CD4-positive, alpha-beta T cell treated with Interleukin-17A for 1 hour (primary cell): Measurements from ENCODE around the gene IPPK.
"Not testable (repeated sequence)": the region's sequence is repeated elsewhere in the genome, so short reads cannot be mapped to it uniquely, and the experiment has no call there.

Experiments
- DNase-seq: peaks from one replicate; pipeline ENCODE4 v3.0.0-alpha.2; 2020

The IPPK gene

DNA sequence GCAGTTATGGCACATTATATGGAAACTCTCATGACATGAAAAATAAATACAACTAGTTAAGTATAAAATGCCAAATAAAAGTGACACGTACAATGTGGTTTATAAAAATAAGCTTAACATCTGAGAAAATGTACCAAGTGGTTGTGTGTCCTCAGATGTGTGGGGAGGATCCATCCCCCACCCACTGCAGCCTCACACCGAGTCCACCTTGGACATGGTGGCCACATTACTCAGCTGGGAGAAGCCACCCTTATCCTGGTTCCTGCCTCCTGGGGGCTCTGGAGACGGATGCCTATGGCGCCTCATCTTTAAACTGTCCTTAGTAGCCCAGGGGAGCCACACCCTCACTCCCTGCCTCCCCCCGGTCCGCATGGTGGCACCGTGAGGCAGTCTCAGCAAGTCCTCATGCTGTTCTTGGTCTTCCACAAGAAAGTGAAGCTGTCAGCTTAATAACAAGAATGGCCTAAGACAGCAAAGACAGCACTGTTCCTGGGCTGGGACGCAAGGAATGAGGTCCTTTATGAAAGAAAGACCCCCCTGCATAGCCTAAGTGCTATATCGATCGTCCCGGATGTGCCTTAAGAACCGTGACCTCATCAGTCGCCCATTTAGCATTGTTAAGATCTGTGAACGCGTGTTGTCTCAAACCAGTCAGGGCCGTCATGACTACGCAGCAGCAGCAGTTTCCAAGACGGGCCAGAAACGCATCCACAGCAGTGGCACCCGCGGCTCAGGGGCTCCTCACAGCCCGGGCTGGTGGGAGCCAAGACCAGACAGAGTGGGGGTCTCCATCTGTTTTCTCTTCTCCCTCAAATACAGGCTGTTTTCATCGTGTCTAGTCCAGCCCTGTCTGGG is 56.4 kb downstream of the IPPK start:
- DNase-seq = no peak

DNA sequence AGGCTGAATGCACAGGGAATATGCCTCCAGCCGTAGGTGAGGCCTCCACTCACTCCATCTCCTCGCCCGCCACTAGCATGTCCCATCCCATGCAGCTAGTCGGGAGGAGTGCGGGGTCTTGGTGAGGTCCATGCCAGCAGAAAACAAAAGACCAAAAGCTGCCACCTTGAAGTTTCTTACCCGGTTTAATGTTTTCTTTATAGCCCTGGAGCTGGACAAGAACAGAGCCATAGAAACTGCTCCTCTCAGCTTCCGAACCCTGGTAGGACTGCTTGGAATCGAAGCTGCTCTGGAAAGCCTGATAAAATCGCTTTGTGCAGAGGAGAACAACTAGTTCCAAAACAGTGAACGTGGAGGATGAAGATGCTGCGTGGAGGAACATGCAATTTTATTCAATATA is 57.1 kb downstream of the IPPK start:
- no peak for DNase-seq

DNA sequence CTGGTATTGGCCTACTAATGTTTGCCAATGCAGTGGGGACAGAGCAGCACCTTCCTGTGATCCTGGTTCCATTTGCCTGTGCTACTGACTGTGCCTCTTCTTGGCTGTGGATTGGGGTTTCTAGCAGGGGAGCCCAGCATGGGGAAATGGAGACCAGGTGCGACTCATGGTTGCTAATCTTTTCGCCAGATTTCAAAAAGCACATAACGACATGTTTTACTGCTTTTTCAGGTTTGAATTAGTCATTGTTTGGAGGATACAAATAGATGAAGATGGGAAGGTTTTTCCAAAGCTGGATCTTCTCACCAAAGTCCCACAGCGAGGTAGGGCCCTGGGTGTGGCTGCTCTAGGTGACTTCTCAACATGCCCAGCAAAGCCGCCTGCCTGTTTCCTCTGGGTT is 57.6 kb downstream of the IPPK start:
- no peak for DNase-seq

DNA sequence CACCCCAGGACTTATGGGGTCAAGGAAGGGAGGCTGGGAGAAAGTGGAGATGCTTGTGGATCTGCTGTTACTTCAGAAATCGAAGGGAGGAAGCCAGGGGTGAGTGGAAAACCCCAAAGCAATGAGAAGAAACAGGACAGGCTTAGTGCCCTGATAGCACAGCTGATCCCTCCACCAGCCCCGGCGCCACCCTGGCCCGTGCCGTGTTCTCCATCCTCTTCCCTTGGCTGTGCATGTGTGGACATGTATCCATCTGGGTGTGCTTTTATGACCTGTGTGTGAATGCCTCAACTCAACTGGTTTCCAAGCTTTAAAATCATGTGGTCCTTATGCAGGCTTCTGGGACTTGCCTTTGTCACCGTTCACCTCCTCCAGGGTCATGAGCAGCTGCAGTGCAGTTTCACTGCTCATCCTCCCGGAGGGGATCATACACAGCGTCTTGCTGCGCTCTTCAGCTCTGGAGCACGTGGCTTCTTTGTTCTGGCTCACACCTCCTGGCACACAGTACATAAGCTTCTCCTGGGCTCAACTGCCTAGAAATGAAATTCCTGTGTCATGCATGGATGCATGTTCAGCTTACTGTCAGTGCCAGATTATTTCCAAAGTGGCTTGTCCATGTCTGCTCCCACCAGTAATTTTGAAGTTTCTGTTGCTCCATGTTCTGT is 58.2 kb downstream of the IPPK start:
- DNase-seq = no peak

DNA sequence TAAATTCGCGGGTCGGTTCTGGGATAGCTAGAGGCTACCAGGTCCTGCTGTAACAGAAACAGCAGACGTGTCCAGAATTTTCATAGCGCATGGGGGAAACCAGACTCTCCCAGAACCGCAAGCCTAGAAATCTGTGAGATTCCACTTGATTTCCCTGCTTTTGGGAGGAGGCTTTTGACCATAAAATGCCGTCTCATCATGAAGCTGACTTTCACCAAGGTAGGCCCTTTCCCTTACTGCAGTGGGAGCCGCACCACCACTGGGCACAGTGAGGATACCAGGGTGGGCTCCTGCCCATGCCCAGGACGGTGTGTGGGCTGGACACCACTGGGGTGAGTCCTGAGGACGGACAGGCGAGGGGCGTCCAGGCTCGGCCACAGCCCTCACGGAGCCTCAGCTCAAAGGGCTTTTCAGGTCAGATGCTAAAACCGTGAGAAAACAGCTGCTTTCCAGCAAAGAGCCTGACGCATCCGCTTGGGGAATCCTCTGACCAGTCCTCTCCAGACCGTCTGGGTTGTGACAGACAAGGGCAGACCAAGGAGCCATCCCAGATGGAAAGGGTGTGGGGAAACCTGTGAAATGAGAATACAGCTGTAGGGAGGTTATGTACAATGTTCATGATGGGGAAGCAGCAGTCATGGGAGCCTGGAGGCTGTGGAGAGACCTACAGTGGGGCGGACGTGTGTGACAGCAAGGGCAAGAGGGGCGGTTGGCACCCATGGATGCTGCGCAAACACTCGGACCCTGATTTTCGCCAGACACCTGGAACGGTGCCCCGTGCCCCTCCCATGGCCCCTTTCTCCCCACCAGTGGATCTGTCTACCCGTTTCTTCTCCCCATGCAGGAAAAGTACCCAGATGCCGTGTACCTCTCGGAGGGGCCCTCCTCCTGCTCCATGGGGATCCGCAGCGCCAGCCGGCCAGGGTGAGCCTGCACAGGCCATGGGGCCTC is 59.2 kb downstream of the IPPK start:
- DNase-seq = no peak

DNA sequence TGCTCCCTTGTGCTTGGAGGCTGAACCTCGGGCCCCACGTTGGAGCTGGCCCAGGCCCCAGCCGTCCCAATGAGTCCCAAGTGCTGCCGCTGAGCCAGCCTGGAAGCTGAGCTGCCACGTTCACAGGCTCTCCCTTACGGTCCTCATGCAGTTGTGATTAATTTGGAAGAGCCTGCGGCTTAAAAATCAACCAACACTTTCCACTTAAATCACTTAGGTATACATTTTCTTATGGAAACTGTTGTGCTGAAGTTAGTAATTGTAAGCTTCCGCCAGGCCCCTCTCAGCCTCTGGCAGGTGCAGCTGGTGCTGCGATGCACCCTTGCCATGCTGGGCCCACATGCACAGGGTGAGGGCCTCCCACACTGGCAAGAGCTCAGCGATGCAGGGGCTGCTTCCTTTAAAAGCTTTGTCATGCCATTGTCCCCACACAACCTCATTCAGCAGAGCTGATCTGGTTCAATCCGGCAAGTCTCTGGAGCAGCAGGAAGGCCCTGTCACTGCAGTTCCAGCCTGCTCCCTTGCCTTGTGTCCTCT is 61.0 kb downstream of the IPPK start:
- no peak for DNase-seq

DNA sequence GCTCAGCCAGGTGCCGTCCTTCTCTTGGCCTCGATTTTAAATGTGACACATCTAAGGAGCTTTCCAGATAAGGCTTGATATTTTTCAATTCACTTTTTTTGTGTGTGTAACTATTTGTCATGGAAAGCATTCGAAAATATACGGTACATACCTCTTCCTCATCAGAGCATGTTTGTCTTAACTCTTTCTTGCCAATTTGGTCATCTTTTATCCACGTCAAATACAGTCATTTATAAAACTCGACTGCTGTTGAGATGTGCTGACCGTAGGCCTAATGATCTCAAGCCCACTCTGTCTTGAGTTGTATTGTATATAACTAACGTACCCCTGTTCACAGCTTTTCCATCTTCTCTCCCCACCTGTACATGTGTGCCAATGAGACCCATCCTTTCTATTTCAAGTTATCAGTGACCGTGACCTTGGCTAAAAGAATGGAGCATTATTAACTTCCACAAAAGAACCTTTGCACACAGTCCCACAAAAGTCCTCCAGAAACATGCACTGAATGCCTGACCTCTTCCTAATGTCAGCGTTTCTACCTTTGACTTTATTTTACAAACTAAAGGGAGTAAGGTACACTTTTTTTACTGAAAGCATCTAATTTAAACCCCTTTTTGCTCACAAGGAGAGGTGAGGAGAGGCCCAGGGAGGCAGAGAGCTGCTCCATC is 61.6 kb downstream of the IPPK start:
- no peak for DNase-seq

DNA sequence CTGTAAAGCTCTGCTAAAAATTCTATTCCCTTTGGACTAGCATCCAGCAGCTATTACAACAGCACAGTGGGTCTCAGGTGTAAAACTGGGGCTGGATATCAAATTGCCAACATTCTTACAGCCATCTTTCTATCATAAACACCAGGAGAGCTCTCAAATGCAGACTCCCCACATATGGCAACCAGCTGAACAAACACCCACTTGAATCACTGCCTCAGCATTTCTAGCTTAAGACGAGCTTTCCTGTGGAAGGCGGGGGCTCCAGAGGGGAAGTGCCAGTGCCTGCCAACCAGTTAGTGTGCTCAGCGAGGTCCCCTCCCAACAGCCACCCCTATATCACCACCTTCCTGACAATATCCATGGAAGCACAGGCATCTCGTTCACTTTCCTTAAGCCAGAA is 62.2 kb downstream of the IPPK start:
- no peak for DNase-seq

DNA sequence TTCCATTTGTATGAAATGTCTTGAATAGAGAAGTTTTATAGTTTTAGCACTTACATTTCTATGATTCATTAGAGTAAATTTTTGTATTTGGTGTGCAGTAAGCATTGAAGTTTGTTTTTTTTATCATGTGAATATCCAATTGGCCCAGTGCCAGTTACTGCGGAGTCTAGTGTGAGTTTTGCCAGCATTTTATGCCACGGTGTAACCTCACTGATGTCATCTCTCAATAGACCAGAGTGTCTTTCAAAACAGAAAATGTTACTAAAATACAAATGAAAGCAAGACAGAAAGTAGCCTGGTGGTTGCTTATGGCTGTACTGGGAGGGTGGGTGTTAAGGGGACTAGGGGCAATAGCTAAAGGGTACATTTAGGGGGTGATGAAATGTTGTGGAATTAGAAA is 62.8 kb downstream of the IPPK start:
- DNase-seq = no peak

DNA sequence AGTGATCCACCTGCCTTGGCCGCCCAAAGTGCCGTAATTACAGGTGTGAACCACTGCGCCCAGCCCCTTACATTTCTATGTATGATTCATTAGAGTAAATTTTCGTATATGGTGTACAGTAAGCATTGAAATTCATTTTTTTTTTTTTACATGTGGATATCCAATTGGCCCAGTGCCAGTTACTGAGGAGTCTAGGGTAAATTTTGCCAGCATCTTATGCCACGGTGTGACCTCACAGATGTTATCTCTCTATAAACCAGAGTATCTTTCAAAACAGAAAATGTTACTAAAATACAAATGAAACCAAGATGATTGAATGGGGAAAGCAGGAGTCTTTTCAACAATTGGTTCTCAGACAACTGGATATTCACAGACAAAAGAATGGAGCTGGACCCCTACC is 64.7 kb downstream of the IPPK start:
- DNase-seq = no peak

DNA sequence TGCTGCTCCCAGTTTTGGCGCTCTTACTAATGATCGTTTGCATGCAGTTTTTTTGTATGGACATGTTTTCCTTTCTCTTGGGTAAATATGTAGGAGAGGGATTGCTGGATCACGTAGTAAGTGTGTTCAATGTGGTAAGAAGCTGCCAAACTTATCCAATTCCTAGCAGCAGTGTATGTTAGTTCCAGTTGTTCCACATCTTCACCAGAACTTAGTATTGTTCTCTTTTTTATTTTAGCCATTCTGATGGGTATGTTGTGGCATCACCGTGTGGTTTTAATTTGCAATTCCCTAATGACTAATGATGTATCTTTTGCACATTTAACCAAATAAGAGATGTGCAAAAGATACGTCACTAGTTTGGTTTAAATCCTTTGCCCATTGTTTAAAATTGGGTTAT is 65.9 kb downstream of the IPPK start:
- no peak for DNase-seq

DNA sequence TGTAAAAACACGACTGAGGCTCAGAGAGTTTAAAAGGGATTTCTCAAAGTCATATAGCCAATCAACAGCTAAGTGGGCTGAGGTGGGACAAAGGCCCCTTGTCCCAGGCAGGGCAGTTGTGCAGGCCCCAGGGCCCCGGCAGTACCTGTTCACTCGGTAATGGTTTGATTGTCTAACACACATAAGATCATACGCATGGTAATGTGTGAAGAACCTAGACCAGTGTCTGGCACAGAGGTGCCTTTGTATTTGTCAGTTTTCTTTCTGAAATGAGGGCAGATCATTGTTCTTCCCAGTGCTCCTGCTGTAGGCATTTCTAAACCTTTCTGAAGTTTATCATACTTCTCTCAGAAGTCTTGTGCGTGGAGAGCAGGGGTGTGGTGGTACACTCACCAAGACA is 66.8 kb downstream of the IPPK start:
- DNase-seq = no peak

DNA sequence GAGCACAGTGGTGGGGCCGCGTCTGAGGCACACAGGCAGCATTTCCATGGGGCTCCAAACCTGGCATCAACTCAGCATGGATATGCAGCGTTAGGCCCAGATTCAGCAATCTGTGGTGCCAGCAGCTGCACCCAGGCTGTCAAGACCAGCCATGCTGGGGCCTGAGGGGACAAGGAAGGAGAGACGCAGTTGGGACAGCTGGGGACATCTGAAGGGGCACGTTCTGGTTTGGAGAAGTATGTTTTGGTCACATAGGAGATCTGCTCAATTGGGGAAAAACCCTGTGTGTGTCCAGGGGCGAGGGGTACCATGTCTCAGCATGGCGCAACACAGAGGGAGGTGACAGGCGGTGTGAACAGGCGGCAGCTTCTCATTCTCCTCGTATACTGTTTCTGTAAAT is 67.5 kb downstream of the IPPK start:
- DNase-seq = no peak

DNA sequence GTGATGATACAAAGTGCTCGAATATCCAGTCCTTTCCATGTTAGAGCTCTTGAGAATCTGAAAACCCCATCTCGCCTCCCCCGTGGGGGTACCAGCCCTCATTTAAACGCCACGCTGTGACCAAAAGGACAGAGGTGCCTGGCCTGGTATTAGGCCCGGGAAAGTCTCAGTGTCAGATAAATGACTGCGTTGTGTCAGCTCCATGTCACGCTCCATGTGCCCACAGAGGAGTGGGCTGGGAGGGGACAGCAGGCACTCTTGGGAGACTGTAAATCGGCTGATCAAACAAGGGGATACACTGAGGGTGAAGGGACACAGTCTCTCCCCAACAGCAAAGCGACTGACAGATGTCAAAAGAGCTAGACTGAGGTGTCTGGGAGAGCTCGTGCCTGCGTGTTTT is 68.5 kb downstream of the IPPK start:
- no peak for DNase-seq

DNA sequence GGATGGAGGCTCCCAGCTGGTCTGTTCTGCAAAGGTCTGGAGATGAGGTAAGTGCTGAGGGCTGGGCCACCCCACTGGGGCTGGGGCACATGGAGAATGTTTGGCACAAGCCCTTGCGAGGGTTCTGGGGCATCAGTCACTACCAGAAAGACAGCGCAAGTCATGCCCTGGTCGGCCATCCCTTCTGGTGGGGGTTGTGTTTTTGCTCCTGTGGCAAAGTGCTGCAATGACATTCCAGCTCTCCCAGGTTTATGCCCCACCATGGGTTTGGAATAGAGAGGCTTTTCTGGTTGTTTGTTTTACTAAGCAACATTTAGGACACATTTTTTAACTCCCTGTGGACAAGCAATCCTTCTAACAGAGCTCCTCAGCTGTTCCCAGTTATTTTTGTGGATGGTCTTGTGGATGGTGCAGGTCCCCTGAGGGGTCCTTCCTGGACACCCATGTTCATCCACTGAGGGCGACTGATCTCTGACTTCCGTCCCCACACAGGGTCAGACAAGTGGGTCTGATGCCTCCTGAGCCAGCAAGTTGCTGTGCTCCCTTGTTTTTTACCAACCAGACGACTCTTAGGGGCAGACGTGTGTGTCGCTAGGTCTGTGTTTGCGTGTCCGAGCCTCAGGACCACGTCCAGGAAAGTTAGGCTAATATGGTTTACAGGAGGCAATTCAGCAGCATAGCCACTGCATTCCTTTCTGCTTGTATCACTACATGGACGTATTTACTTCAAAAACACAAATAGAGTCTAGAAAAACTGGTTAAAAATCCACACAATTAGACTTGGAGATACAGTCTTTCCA is 69.3 kb downstream of the IPPK start:
- DNase-seq = no peak

DNA sequence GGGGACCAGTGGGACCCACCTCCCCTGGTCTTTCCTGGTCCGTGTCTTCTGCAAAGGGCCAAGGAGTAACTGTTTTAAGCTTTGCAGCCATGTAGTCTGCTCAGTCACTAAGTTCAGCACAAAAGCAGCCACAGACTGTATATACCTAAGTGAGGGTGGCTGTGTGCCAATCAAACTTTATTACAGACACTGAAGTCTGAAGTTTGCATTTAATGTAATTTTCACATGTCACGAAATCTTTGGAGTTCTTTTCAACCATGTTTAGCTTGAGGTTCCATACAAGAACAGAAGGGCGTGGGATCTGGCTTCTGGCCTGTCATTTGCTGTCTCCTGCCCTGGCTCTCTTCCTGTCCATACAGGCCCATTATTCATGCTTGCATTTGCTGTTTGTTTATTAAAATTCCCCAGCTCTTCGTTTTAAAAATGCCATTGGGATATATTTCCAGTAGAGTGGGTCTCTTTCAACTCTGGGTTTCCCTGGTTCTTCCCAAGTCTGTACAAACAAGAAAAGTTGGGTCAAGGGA is 69.9 kb downstream of the IPPK start:
- DNase-seq = no peak

DNA sequence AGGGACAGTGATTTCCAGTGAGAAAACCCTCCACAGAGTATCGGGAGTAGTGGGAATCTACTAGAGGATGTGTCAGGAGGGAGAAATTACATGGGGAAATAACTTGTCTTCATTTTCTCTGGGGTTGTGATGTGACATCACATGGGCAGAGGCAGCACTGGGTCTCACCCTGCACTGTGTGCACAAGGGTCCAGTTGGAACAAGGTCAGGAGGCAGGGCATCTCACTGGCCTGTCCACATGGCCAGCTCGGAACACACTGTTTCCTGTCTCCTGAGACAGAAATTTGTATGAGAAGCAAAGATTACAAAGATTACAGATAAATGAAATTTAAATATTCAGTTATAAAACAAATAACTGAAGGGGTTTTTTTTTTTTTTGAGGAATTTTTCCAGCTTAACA is 71.5 kb downstream of the IPPK start:
- DNase-seq = no peak

DNA sequence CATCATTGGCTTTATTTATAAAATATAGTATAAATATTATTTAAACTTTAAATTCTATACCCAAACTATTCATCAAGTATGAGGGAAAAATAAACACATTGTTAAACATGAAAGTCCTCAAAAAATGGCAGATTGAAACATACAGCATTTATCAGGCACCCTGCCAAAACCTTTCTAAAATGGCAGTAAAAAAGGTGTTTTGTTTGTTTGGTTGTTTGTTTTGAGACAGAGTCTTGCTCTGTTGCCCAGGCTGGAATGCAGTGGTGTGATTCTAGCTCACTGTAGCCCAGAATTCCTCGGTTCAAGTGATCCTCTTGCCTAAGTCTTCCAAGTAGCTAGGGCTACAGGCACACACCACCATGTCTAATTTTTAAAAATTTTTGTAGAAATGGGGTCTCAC is 74.0 kb downstream of the IPPK start:
- no peak for DNase-seq

DNA sequence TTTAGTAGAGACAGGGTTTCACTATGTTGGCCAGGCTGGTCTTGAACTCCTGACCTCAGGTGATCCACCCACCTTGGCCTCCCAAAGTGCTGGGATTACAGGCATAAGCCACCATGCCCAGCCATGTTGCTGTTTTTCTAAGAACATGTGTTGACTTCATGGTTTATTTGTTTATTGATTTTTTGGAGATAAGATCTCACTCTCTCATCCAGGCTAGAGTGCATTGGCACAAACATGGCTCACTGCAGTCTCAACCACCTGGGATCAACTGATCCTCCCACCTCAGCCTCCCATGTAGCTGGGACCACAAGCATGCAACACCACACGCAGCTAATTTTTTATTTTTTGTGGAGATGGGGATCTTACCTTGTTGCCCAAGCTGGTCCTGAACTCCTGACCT is 74.9 kb downstream of the IPPK start:
- DNase-seq = not testable (repeated sequence)

DNA sequence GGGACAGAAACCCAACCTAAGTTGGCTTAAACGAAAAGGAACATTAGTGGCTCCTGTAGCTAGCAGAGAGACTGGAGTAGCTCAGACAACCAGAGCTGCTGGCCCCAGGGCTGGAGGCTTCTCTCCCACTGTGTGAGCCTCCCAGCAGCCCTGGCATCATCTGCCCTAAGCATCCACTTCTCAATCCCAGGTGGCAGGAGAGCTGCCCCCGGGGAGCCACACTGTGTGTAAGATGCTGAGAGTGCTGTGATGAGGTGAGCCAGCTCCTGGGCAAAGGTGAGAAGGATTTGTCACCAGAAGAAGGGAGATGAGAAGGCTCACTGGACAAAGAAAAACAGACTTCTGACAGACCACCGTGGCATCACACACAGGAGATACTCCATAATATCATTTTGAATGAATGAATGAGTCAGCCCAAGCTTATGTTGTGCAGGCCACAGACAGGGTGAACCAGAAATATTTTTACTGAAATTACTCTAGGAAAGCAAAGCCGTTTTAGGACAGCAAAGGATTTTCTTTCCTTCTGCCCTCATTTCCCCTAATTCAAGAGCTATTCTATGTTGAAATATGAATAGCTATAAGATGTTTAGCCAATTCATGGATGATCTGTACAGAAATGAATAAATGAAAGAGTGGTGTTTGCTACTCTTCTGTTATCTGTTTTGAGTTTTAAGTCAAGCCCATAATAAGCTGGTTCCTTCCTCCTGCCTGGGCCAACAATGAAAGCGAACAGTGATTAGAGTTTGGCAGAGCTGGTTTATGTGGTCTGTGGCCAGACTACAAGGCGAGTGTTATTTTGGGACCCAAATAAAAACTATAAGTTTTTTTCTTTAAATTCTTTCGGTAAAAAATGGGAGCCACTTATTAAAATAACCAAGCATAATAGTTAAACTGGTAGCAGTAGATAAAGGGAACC is 76.7 kb downstream of the IPPK start:
- no peak for DNase-seq
